SIG-M5 (cell line): ENCODE data around the gene PHOX2B.
"Not testable (repeated sequence)": the region's sequence is repeated elsewhere in the genome, so short reads cannot be mapped to it uniquely, and the experiment has no call there.

Experiments
- DNase-seq: peaks from one replicate; lab custom pipeline; 2025; lab: John Stamatoyannopoulos, UW

The PHOX2B gene

DNA sequence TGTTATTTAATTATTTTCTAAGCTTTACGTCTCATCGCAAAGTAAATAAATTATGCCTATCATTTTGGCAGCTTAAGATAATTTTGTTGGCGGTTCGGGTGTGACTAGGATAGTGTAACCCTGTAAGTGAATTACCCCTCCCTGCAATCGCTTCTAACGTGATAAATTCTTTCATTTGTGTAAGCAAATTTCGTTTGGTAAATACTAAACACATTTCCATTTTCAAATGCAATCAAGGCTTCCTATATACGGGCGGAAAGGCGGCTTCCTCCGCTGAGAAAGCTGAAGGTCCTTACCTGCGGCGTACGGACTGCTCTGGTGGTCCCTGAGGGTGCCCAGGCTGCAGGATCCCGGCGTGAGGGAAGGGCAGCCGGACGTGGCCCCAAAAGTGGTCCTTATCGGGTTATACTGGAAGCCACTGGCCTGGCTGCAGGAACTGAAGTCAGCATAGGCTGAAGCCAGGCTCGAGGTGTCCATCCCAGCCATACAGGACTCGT, 403 bp downstream of the PHOX2B start:
- DNase-seq = no peak

DNA sequence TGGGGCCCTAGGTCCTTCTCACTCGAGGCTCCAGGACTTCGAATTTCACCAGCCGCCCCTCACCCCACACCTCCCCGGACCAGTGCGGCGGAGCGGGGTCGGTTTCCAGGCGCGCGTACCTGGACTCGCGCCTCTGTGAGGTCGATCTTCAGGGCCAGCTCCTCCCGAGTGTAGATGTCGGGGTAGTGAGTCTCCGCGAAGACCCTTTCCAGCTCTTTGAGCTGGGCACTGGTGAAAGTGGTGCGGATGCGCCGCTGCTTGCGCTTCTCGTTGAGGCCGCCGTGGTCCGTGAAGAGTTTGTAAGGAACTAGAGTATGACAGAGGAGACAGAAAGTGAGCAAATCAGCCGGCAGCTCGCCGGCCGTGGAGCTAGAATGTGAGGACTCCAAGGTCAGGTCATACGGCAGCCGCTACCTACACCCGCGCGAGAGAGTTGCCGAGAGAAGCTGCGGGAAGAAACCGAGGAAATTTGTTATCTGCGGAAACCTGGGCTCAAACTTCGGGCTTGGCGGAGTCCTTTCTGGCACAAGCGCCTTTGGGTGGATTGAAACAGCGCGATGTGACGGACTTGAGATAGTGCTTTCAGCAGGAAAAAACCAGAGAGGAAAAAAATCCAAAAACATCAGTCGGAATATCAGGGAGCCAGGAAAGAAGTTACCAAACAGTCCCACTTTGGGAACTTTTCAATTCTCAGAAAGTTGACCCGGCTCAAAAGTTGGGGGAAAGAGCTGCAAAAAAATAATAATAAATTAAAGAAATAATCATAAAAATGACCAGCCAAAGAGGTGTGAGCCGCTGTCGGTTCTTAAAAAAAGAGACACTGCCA, 1.1 kb downstream of the PHOX2B start:
- no peak for DNase-seq

- DNase-seq = no peak
These were observed 1.9 kb downstream of the PHOX2B start for GRCh38 chr4:41746440-41747229.

- DNase-seq = no peak
These were observed 2.5 kb downstream of the PHOX2B start for GRCh38 chr4:41746025-41746439.

- DNase-seq = no peak
These were observed 3.1 kb downstream of the PHOX2B start for GRCh38 chr4:41745292-41746024.

- DNase-seq = no peak
These were observed 3.8 kb downstream of the PHOX2B start for GRCh38 chr4:41744572-41745291.

DNA sequence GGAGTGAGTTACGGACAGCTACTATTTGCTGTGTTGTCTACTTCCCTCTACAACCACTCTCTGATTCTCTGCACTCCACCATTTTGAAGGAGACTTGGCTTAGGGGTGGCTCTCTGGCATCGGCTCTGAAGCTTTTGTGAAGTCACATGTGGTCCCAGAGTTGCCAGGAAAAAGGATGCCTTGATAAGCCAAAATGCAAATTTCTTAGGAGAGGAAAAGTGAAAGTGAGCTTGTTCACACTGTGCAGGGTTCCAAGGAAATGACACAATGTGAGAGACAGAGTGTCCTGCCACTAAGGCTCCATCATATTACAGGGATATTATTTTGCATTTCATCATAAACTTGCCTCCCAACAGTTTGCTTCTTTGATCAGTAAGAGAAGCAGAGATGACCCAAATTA, 7.2 kb downstream of the PHOX2B start:
- no peak for DNase-seq

GRCh38 chr4:41737491-41737890, 11.0 kb downstream of the PHOX2B start:
- not testable (repeated sequence) for DNase-seq

GRCh38 chr4:41734371-41734770, 14.2 kb downstream of the PHOX2B start:
- DNase-seq = no peak

- DNase-seq = no peak
These were observed 16.9 kb downstream of the PHOX2B start for GRCh38 chr4:41731569-41732126.

DNA sequence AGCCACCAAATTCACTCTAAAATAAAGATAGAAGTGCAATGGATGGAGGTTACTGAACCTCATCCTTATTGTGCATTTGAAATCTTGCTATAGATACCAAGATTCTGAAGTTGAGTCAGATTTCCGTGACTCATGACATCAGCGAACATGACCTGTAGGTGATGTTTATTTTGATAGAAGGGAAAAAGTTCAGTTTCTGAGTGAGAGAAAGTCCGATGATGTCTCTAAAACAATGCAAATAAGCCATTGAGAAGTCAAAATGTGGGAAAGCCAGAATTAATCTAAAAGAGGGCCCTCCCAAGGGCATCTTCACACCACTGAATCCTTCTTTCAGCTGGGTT, 20.0 kb downstream of the PHOX2B start:
- no peak for DNase-seq

- no peak for DNase-seq
These were observed 20.5 kb downstream of the PHOX2B start for GRCh38 chr4:41727861-41728572.

- DNase-seq = no peak
These were observed 23.3 kb downstream of the PHOX2B start for GRCh38 chr4:41725254-41725653.

DNA sequence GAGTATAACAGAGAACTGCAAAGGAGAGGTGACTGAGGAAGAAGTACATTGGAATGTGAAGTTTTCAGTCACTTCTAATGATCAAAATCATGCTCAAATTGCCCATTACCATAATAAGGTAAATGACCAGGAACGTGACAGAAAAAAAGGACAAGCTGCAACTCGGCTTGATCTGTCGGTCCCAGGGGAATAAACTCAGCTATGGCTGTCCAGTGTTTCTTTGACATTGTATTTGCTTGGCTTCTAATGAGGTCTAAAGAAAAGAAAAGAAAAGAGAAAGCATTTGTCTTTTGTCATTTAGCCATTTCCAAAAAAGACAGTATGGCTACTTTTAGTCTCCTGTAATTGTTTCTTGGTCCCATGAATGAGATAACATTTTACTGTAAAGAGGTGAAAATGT, 25.2 kb downstream of the PHOX2B start:
- DNase-seq = no peak

GRCh38 chr4:41722181-41722580, 26.3 kb downstream of the PHOX2B start:
- no peak for DNase-seq

- no peak for DNase-seq
These were observed 29.1 kb downstream of the PHOX2B start for GRCh38 chr4:41719417-41719816.

- DNase-seq = no peak
These were observed 29.6 kb downstream of the PHOX2B start for GRCh38 chr4:41718907-41719306.

DNA sequence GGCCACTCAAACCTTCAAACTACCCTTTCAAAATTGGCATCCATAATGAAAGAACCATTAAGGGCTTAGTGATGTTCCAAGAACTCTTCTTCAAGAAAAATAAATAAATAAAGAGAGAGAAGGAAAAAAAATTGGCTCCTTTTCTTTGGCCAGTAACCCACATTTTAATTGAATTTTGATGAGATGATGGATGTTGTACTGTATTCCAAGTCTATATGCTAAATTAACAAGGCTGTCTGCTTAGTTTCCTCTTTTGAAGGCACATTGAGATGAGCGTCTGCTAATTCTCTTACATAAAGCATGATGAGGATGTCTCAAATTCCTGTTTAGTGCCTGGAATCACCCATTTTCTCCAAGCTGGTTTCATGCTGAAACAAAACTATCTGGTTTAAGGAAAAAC, 33.4 kb downstream of the PHOX2B start:
- no peak for DNase-seq

DNA sequence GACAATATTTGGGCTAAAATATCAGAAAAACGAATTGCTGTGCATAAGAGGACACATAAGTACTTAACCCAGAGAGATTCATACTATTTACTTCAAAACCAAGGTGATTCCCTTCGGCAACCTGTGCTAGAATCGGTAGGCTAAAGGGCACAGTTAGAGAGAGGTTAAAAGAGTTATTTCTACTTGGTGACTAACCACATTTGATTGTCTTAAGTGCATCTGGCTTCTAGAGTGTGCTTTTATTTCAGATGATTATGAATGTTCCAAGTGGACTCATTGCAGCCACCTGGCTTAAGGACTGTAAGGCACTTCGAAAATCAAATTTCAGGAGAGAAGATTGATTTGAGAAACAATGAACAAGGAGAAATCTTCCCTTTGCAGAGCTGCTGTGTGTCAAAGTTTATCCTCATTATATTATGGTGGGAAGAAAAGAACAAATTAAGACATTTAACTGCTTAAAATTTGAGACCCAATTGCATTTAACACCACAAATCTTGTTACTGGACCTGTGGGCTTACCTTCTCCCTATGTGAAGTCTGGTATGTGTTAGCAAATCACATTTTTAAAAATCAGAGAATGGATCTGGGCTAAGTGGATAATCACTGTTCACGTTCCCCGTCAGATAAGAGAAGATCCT, 34.0 kb downstream of the PHOX2B start:
- no peak for DNase-seq

GRCh38 chr4:41713768-41714167, 34.8 kb downstream of the PHOX2B start:
- no peak for DNase-seq
